ENCODE measurements around the gene SULT1E1.

Gene SULT1E1

GRCh38 chr4:69860052-69860451, at the start of gene SULT1E1:
SULT1E1 (minus strand) TSS chr4:69860145; CDS start chr4:69857644, 2,501 bp downstream.
- DNase-seq (ENCODE audit: low read depth): no peak

- DNase-seq (ENCODE audit: low read depth): no peak
These were observed 49.2 kb upstream of the SULT1E1 start for GRCh38 chr4:69909195-69909594.

DNA sequence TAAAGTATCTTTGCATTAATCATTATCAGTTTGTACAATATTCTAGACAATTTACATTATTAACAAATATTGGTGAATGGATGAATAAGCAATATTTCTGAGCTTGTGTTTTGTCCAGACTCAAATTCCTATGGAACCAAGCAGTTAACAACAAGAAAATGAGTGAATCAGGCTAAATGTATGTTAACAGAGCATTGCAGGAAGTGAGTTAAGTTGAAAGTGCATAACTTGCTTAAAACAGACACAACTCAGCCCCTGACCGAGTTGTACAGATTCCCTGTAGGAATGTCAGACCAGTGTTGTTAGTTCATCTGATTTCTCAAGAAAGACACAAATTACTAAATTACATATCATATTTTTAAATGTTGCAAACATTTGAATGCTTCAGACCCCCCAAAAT, 47.2 kb upstream of the SULT1E1 start:
- no peak for DNase-seq (ENCODE audit: low read depth)

GRCh38 chr4:69896530-69897116, 36.7 kb upstream of the SULT1E1 start:
- DNase-seq (ENCODE audit: low read depth): no peak

- no peak for DNase-seq (ENCODE audit: low read depth)
These were observed 34.8 kb upstream of the SULT1E1 start for GRCh38 chr4:69894721-69895120.

DNA sequence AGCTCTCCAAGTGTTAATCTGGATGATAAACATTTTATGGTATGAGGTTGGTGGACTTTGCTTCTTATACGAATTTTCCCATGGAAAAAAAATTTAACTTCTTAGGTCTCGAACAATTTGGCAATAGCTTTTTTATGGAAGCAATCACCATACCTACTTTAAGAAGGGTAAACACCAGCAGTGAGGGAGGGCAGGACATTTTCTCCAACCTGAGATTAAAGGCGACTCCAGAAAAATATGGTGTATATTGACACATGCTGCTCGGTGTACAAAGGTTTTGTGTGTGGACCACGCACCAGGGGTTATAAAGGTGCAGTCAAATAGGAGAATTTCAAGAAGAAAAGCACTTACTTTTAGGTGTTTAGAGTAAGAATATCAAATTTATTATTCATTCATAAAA, 34.2 kb upstream of the SULT1E1 start:
- no peak for DNase-seq (ENCODE audit: low read depth)

- no peak for DNase-seq (ENCODE audit: low read depth)
These were observed 28.4 kb upstream of the SULT1E1 start for GRCh38 chr4:69888336-69888735.

DNA sequence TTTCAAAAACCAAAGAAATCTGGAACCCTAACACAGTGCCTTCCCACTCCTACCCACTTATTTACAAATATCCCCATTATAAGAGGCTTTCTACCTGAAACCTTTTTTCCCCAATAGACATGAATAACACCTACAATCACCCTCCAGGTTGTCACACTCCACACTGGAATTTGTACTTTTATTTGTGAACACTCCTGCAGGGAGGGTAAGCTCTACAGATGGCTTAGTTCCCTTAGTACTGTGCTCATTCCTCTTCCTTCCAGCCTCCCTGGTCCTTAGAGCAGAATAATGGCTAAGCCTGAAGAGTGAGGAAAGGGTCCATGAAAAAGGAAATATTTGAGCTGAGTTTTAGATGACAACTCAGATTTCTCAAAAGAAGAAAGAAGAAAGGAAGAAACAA, 22.2 kb upstream of the SULT1E1 start:
- no peak for DNase-seq (ENCODE audit: low read depth)

DNA sequence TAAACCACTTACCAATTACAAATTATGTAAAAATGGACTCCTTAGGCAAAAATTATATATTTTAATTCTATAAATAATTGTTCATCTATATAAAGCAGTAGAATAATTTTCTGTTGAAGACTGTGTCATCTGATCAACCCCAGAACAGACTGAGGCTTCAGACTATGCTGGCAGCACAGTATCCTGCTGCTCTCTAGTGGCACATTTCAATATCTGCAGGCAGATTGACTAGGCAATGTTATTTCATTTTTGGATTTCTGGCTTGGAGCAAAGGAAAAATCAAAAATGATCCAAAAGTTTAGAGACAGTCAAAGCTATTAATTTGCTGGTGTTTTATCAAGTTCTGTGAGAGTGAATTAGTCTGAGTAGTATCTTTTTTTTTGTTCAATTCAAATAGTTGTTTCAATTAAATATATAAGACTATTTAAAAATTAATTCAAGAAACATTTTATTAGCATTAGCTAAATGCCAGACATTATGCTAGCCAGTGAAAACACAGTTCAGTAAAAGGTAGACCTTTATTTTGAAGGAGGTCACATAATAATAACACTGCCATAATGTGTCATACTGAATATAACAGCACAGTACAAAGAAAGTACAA, 21.3 kb upstream of the SULT1E1 start:
- no peak for DNase-seq (ENCODE audit: low read depth)

- no peak for DNase-seq (ENCODE audit: low read depth)
These were observed 18.3 kb upstream of the SULT1E1 start for GRCh38 chr4:69878250-69878649.

GRCh38 chr4:69877453-69877852, 17.5 kb upstream of the SULT1E1 start:
- no peak for DNase-seq (ENCODE audit: low read depth)

- no peak for DNase-seq (ENCODE audit: low read depth)
These were observed 16.1 kb upstream of the SULT1E1 start for GRCh38 chr4:69876071-69876470.

DNA sequence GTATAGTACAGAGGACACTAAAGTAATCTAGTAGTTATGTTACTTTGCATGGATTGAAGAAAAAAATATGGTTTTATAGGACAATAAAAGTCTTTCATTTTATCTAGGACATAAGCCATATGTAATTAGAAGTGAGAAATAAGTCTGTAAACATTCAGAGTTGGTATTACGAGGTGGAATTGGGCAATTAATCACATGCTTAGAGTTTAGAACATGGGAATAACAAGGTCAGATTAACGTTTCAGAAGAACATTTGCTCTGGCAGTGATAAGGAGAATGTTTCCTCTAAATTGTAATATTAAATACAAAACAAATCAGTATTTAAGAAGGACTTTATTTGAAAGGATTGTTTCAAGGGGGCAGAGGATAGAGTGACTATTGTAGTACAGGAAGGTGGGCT, 15.6 kb upstream of the SULT1E1 start:
- no peak for DNase-seq (ENCODE audit: low read depth)

GRCh38 chr4:69874507-69874906, 14.6 kb upstream of the SULT1E1 start:
- no peak for DNase-seq (ENCODE audit: low read depth)

GRCh38 chr4:69861756-69862155, 1.8 kb upstream of the SULT1E1 start:
- no peak for DNase-seq (ENCODE audit: low read depth)

DNA sequence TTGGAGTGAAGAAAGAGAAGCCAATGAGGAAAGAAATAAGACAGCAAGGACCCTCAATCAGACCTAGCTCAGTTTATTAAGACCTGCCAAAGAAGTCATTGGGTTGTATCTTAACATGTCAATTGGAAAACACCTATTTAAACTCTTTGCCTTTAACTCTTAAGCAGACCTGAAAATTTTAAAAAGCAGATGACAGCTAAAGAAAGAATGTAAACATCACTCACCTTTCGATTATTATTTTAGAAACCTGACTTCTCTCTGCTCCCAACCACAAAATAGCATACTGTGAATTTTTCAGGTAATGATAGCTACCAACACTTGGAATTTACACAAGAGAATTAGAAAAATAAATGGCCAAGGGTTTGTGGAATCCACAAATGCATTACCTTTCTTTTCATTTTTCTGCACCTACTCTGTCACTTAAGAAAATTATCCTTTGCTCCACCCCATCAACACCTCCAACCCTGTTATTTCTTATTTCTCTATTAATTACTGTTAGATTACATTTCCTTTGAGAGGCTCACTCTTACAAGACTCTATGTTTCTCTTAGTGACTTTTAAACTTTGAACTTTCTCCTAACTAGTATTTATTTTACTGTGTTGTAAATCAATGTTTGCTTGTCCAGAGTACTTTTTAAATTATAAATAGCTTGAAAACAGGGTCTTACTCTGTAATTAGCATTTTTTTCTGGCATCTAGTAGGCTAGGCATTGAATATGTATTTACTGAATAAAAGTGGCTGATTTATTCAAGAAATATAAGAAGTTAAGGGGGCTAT, 765 bp upstream of the SULT1E1 start:
- DNase-seq (ENCODE audit: low read depth): no peak

DNA sequence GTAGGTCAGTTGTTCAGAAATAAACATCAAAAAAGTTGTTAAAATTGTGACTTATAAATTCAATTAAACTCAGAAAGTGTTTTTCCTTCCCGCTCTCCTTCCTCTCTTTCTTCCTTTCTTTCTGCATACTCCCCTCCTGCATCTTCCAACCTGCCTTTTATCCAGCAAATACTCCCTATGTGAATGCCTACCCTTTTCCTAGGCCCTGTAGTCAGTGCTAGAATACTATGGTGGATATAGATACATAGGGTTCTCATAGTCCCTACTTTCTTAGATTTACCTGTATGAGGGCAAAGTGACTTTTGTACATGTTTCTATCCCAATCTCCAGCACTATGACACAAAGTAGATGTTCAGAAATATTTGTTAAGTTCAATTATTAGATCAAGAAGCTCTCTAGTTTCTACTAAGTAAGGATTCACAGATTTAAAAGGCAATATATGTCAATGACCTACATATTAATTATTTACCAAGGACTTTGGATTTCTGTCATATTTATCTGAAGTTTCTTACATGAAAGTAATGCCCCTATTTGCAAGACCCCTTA, 732 bp downstream of the SULT1E1 start:
- no peak for DNase-seq (ENCODE audit: low read depth)

DNA sequence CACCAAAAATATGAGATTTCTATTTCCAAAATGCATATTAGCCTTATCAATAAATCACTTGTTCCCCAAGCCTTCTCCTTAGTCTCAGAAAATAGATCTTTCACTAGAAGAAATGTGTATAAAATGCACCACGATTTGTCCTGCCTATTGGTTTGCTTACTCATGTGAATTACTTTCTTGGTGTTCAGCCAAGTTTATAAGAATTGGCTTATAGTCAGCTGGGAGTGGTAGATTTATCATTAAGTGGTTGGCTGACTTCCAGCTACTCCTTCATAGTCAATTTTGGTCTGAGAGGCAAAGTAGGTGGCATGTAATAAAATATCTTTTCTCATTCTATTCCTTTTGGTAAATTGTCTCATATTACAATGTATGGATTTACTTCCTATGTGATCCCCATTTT, 1.3 kb downstream of the SULT1E1 start:
- no peak for DNase-seq (ENCODE audit: low read depth)

GRCh38 chr4:69855822-69856221, 4.1 kb downstream of the SULT1E1 start:
- DNase-seq (ENCODE audit: low read depth): no peak

- DNase-seq (ENCODE audit: low read depth): no peak
These were observed 10.0 kb downstream of the SULT1E1 start for GRCh38 chr4:69849969-69850368.

DNA sequence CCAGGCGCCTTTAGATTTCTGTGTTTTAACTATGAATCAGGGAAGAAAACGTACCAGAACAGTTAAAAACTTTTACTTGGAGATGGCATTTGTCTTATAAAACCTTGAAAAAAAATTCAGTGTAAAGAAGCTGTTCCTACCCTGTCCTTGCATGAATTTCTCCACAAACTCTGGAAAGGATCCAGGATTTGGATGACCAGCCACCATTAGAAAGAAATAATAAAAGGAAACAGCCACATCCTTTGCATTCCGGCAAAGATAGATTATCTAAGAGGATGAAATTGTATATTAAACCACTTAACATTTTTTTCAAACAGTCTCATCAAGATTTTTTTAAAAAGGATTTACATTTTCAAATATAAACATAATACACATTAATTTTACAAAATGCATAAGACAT, 10.6 kb downstream of the SULT1E1 start:
- no peak for DNase-seq (ENCODE audit: low read depth)

DNA sequence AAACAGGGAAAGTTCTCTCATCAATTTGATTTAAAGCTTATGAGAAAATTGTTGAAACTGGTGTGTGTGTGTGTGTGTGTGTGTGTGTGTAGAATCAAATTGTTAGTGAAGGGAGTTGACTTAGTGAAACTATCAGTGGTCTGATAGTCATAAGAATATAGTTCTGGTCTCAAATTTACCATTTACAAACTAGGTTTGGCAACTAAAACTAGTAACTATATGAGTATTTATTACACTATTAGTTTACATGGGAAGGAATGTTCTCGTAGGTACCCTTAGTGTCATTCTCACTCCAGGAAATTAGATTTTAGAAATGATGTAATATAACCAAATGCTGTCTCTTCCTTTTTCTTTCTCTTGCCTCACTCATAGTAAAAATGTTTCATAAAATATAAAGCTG, 11.9 kb downstream of the SULT1E1 start:
- no peak for DNase-seq (ENCODE audit: low read depth)

GRCh38 chr4:69843932-69844331, 16.0 kb downstream of the SULT1E1 start:
- no peak for DNase-seq (ENCODE audit: low read depth)

All from activated T-cell treated with anti-CD3 and anti-CD28 coated beads for 48 hours (primary cell).